Endometrium (tissue), 2 donors: Measurements from ENCODE around the gene KRTAP5-6.

ENCODE experiments used
- FAIRE-seq: peaks from 2 replicates; lab custom pipeline; 2012; peaks lifted over from hg19 to GRCh38; lab: Jason Lieb, UNC
- donor health status: control.
- donor health status: control.

Gene KRTAP5-6

GRCh38 chr11:1696608-1697570 is at the start of gene KRTAP5-6:
KRTAP5-6 (plus strand) TSS chr11:1697195; CDS start chr11:1697246, 51 bp downstream.
- FAIRE-seq, result no peak

- FAIRE-seq, result no peak
Observed at GRCh38 chr11:1647901-1648652, 48.9 kb upstream of the KRTAP5-6 start.

GRCh38 chr11:1648653-1649420 is 48.2 kb upstream of the KRTAP5-6 start:
- no peak for FAIRE-seq

- FAIRE-seq, result no peak
Observed at GRCh38 chr11:1650034-1650917, 46.7 kb upstream of the KRTAP5-6 start.

GRCh38 chr11:1650918-1651262 is 46.1 kb upstream of the KRTAP5-6 start:
- no peak for FAIRE-seq

- FAIRE-seq, result no peak
Observed at GRCh38 chr11:1651411-1651980, 45.5 kb upstream of the KRTAP5-6 start.

- no peak for FAIRE-seq
Observed at GRCh38 chr11:1652026-1652425, 45.0 kb upstream of the KRTAP5-6 start.

- FAIRE-seq, result no peak
Observed at GRCh38 chr11:1652442-1652770, 44.6 kb upstream of the KRTAP5-6 start.

- FAIRE-seq, result no peak
Observed at GRCh38 chr11:1652771-1653540, 44.0 kb upstream of the KRTAP5-6 start.

GRCh38 chr11:1653541-1654387 is 43.2 kb upstream of the KRTAP5-6 start:
- FAIRE-seq, result no peak

- FAIRE-seq, result no peak
Observed at GRCh38 chr11:1654388-1655167, 42.4 kb upstream of the KRTAP5-6 start.

GRCh38 chr11:1655168-1656060 is 41.6 kb upstream of the KRTAP5-6 start:
- no peak for FAIRE-seq

- FAIRE-seq, result no peak
Observed at GRCh38 chr11:1656061-1656441, 40.9 kb upstream of the KRTAP5-6 start.

- FAIRE-seq, result no peak
Observed at GRCh38 chr11:1656670-1657069, 40.3 kb upstream of the KRTAP5-6 start.

- no peak for FAIRE-seq
Observed at GRCh38 chr11:1659506-1659905, 37.5 kb upstream of the KRTAP5-6 start.

- FAIRE-seq, result no peak
Observed at GRCh38 chr11:1660111-1660867, 36.7 kb upstream of the KRTAP5-6 start.
